Heart right ventricle (tissue), 16 donors: ENCODE data around the gene ANXA2. TPM values are rescaled to one million over a fixed set of nuclear protein-coding genes. Genes with fewer than 3 reads are reported as not detected.

Experiments used
- ATAC-seq, 8 donors: fragments of 200-7000 bp; cut with Tn5 transposase; one replicate each; pipeline ENCODE4 v1.9.1; 2020; ENCODE audit warnings: mild to moderate bottlenecking in 8 of 8, moderate library complexity in 8 of 8, moderate number of reproducible peaks in 1 of 8
- DNase-seq, 2 donors: peaks; one replicate each; pipeline ENCODE4 v3.0.0-alpha.2; 2020
- H3K27ac ChIP-seq, 10 donors: fragments of 200-600 bp; sonication (generic) in 2 of 10; one replicate each; pipeline versions ENCODE4 v1.5.0 to v1.8.0; 2020 to 2022; ENCODE audit warnings: mild to moderate bottlenecking in 3 of 10
- H3K27me3 ChIP-seq, 7 donors: fragments of 200-600 bp; one replicate each; pipeline ENCODE4 v1.8.0; 2021 to 2022; ENCODE audit warnings: mild to moderate bottlenecking in 2 of 7
- H3K36me3 ChIP-seq, 9 donors: fragments of 200-600 bp; sonication (generic) in 1 of 9; one replicate each; pipeline versions ENCODE4 v1.5.0 to v1.8.0; 2020 to 2022; ENCODE audit warnings: mild to moderate bottlenecking in 2 of 9
- H3K4me1 ChIP-seq, 9 donors: fragments of 200-600 bp; sonication (generic) in 1 of 9; one replicate each; pipeline versions ENCODE4 v1.5.0 to v1.8.0; 2020 to 2022; ENCODE audit warnings: mild to moderate bottlenecking in 4 of 9
- H3K4me3 ChIP-seq, 10 donors: fragments of 200-600 bp; sonication (generic) in 2 of 10; one replicate each; pipeline versions ENCODE4 v1.5.0 to v1.8.0; 2020 to 2022; ENCODE audit warnings: mild to moderate bottlenecking in 7 of 10, moderate library complexity in 2 of 10
- H3K9me3 ChIP-seq, 11 donors: fragments of 200-600 bp in 10 of 11; sonication (generic) in 2 of 11; one replicate each; pipeline versions ENCODE4 v1.5.0 to v1.8.0; 2013 to 2022; ENCODE audit warnings: mild to moderate bottlenecking in 2 of 11, control low read depth in 1 of 11, moderate library complexity in 1 of 11
- WGBS, 2 donors: extraction: QIAGEN DNeasy Blood & Tissue Kit; methylation state at CpG; one replicate each; pipeline ENCODE4 v1.1.7; 2013; ENCODE audit warnings: inconsistent platforms in 1 of 2; 5-methylcytosine and 5-hydroxymethylcytosine counted together
- intact Hi-C, 10 donors: fragments of 100-400 bp; cut with DNase I; formaldehyde crosslinking; loops; one replicate each; pipeline versions ENCODE4 v1.11.1 to v1.14.2; 2022
- polyA plus RNA-seq, 2 donors: library from polyadenylated mRNA; stranded (reverse); fragments of 200-250 nt; gene quantifications; one replicate each; pipeline ENCODE4 v1.2.3, GENCODE V29; 2013
- total RNA-seq, 10 donors: library from RNA; stranded (reverse); fragmentation: NEBNext Ultra II Directional in 3 of 10; extraction: Animal tissue kit (Norgen Biotek cat#: 25700) in 3 of 10; gene quantifications; one replicate each; pipeline versions ENCODE4 v1.2.1 to v1.2.4, GENCODE V29; 2021 to 2023
- TF ChIP-seq, protein P1 (sequence below), 9 donors: fragments of 200-600 bp; sonication (generic) in 2 of 9; IDR thresholded peaks; one replicate each; pipeline versions ENCODE4 v1.5.0 to v1.8.0; 2021 to 2022; ENCODE audit warnings: antibody characterized with exemption in 9 of 9, mild to moderate bottlenecking in 5 of 9, moderate library complexity in 1 of 9
- donor health status: Arrhythmogenic right ventricular cardiomyopathy.
- donor health status: ischemic (EF 13 %, LVEDD 7.1; RV severe dilation, severe dysfunction).
- donor health status: healthy with polysubstance abuse.
- donor health status: DM: no; HTN: yes; CAD: no.
- donor health status: DM: no; HTN: no; CAD: no.
- donor health status: ischemic (EF 25% LVEDD 6.9; RV normal size, moderate dysfunction).
- donor health status: ischemic (EF 25% LVEDD 5.7; RV mildly dilated, moderate dysfunction).
- donor health status: healthy.
- donor health status: DM: yes; HTN: yes; CAD: no.
- donor health status: Ischemic cardiomyopathy.
- donor health status: ischemic (EF 35%, LVEDD 5.7; RV mildly dilated, moderate dysfunction).
- donor health status: nonischemic (EF 11% LVEDD 7.7; RV severe dilation, severe dysfunction).
- donor health status: DM: yes; HTN: yes; CAD: no.
- donor health status: PGD.
- donor health status: ischemic (EF 29% LVEDD 5.4; RV normal size, mild dysfunction).
- donor health status: nonischemic (EF 23%, LVEDD 6.1; RV moderate dilation, normal function).

Gene ANXA2
- total and polyA plus RNA-seq, 12 donors, result 98.7 to 539 (median 145) TPM

DNA sequence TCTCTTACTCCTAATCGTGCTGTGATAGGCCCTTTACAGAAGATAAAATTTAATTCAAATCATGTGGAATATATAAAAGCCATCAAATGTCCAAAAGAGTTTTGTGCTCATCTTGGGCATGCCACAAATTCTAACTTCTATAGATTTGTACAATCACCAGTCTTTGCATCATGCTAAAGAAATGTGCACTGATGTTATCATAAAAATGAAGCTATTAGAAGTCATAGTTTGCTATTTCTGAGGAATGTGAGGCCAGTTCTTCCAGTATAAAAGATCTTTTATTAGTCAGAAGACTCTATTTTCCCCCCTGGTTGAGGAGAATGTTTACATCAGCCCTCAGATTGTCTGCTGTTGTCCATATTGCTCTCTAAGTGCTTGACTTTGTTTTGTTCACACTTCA lies 2.1 kb upstream of the ANXA2 start:
- TF ChIP-seq, protein P1, sequence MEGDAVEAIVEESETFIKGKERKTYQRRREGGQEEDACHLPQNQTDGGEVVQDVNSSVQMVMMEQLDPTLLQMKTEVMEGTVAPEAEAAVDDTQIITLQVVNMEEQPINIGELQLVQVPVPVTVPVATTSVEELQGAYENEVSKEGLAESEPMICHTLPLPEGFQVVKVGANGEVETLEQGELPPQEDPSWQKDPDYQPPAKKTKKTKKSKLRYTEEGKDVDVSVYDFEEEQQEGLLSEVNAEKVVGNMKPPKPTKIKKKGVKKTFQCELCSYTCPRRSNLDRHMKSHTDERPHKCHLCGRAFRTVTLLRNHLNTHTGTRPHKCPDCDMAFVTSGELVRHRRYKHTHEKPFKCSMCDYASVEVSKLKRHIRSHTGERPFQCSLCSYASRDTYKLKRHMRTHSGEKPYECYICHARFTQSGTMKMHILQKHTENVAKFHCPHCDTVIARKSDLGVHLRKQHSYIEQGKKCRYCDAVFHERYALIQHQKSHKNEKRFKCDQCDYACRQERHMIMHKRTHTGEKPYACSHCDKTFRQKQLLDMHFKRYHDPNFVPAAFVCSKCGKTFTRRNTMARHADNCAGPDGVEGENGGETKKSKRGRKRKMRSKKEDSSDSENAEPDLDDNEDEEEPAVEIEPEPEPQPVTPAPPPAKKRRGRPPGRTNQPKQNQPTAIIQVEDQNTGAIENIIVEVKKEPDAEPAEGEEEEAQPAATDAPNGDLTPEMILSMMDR (IDR thresholded peaks at IDR 0.05), result no peak
- H3K27me3 ChIP-seq, result no peaks in the 10 kb centered on the region
- peaks cover 0 to 13% (median 3%) of the 10 kb centered on the region in 9 donors for H3K36me3 ChIP-seq
- no peaks in the 10 kb centered on the region for H3K9me3 ChIP-seq
- no peak overlapping the region for H3K4me3 ChIP-seq
- ATAC-seq, result no peak
- intact Hi-C loops, result loop anchor here in 5 of 10 donors (5.0 kb wide), 1 partner anchor 38 kb away; no protein-coding TSS in a partner anchor
- H3K4me1 ChIP-seq, result peaks cover 4 to 32% (median 20%) of the 10 kb centered on the region in 9 donors
- WGBS, 2 donors, result 36 to 51% methylated on average over 1 of the region's 1 CpG
- DNase-seq, result no peak
- H3K27ac ChIP-seq, result peak overlapping the region in 6 of 10 donors; percentile 23 to 67 (median 39)

DNA sequence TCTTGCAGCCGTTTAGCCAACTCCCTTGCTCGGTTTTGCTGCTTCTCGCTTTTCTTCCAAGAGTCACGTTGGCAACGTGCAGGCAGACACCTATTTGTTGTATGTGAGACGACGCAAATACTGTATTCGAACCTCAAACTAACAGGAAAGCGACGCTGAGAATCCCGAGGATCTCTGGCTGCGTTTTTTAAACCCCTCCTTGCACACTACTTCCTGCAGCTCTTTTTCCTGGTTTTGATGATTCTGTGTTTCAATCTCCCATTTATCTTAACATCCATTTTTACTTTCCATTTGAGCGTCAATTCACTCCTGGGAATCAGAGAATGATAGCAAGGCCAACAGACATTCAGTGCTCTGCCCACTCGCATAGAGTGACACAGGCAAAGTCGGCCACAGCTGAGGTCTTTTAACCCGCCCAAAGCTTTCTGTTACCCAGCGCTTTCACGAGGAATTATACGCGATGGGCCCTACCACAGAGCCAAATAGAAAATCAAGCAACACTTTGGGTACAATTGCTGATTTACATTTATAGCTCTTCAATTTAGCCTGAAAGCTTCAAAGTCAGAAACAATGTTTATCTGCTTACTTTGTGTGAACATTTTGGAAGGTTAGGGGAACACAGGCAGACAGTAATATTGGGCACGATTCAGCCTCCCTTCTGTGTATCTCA lies 1.6 kb upstream of the ANXA2 start:
- intact Hi-C loops, result loop anchor here in 4 of 10 donors (5.0 kb wide), 1 partner anchor 37 kb away; no protein-coding TSS in a partner anchor
- TF ChIP-seq, protein P1 (IDR thresholded peaks at IDR 0.05), result no peak
- Histone ChIP-seq H3K27ac (peak overlapping the region in 7 of 10 donors; percentile 23 to 67 (median 40)), H3K4me1 (peaks cover 9 to 37% (median 26%) of the 10 kb centered on the region in 9 donors), H3K27me3 (no peaks in the 10 kb centered on the region), H3K9me3 (no peaks in the 10 kb centered on the region), H3K4me3 (no peak overlapping the region), H3K36me3 (peaks cover 0 to 19% (median 3%) of the 10 kb centered on the region in 9 donors)
- 58 to 63% methylated on average over 21 of the region's 21 CpGs for WGBS, 2 donors
- DNase-seq, result no peak
- ATAC-seq, result no peak

DNA sequence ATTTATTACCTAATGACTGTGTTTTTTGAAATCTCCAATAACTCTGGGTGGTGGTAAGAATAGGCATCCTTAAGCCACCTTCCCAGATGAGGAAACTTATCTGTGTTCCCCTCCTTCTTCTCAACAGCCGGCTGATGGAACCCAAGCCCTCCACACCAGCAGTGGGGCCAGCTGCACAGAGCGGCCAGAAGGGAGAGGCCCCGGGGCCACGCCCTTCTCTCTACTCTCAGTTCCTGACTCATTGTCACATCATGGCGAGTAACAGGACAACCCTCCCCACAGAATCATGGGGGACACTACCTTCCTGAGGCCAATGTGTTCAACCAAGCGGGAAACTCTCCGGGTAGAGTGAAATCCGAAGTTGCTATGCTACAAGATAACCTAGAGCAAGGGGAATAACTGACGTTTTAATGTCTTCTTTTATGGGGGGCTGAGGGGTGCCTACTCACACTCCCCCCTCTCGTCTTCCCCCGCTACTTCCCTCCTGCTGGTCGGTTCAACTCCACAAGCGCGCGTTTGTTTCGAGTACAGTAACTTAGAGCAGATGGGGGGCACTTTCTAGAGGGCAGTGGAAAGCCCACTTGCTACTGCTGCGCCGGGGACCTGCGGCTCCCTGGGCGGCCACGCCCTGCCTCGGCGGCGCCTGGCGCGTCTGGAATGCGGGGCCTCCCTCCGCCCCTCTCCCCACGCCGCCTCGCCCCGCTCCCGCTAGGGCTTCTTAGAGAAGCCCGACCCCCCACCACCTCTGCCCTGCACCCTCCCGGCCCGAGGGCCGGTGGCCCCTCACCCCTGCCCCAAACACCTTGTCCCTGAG lies 621 bp downstream of the ANXA2 start:
- Histone ChIP-seq H3K4me3 (peak overlapping the region; percentile 59 to 94 (median 88)), H3K9me3 (no peaks in the 10 kb centered on the region), H3K27ac (peak overlapping the region; percentile 90 to 98 (median 97)), H3K27me3 (no peaks in the 10 kb centered on the region), H3K36me3 (peaks cover 0 to 30% (median 3%) of the 10 kb centered on the region in 9 donors), H3K4me1 (peaks cover 16 to 60% (median 48%) of the 10 kb centered on the region in 9 donors)
- TF ChIP-seq, protein P1 (IDR thresholded peaks at IDR 0.05), result peak in 1 of 9 donors; percentile 5
- DNase-seq, result peak; percentile 68 to 75
- peak; percentile 52 to 71 (median 62) for ATAC-seq
- 2 to 5% methylated on average over 35 to 37 of the region's 37 CpGs for WGBS, 2 donors
- intact Hi-C loops, result loop anchor here in 6 of 10 donors (2.0 to 5.0 kb wide), 3 partner anchors 26 to 36 kb away; no protein-coding TSS in a partner anchor

DNA sequence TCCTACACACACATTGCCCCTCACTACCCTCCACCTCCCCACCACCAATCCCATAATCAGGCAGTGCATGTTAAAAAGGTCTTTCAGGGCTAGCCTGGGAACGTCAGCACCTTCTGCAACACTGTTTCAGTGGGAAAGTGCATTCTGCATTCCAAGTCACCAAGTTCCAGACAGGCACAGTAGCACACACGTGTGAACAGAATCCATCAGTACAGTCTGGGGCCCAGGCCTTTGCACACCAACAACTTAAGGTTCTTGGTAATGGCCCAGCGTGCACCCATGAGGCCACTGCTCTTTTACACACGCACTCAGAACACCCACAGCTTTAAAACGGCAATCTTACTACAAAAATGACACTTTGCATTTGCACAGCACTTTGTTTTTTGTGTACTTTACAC lies 1.2 kb downstream of the ANXA2 start:
- Histone ChIP-seq H3K27me3 (no peaks in the 10 kb centered on the region), H3K4me3 (peak overlapping the region; percentile 59 to 94 (median 88)), H3K36me3 (peaks cover 0 to 33% (median 3%) of the 10 kb centered on the region in 9 donors), H3K27ac (peak overlapping the region; percentile 44 to 98 (median 96)), H3K9me3 (no peaks in the 10 kb centered on the region), H3K4me1 (peaks cover 19 to 66% (median 54%) of the 10 kb centered on the region in 9 donors)
- intact Hi-C loops, result loop anchor here in 6 of 10 donors (2.0 to 5.0 kb wide), 3 partner anchors 26 to 36 kb away; no protein-coding TSS in a partner anchor
- DNase-seq, result no peak
- no peak for ATAC-seq
- TF ChIP-seq, protein P1 (IDR thresholded peaks at IDR 0.05), result no peak
- WGBS, 2 donors, result 38% methylated on average over 5 of the region's 5 CpGs
